ENCODE results near the gene LRCOL1.

- TF ChIP-seq TAF1 (IDR thresholded peaks at IDR 0.05; ENCODE audit: low read depth, low read length) (no peak), POLR2A (IDR thresholded peaks at IDR 0.05; ENCODE audit: low read depth, low read length) (no peak), POLR2AphosphoS5 (IDR thresholded peaks at IDR 0.05; ENCODE audit: low read depth, low read length) (no peak)
Measured at GRCh38 chr12:132578826-132579225, 31.6 kb downstream of the LRCOL1 start.
